ENCODE results near the gene KNDC1. TPM values are rescaled to one million over a fixed set of nuclear protein-coding genes. Genes with fewer than 3 reads are reported as not detected.

The KNDC1 gene
- total and polyA plus RNA-seq, 2 of the 4 experiments (the other 2 are of a cell fraction) = 0.18 to 1.1 TPM

DNA sequence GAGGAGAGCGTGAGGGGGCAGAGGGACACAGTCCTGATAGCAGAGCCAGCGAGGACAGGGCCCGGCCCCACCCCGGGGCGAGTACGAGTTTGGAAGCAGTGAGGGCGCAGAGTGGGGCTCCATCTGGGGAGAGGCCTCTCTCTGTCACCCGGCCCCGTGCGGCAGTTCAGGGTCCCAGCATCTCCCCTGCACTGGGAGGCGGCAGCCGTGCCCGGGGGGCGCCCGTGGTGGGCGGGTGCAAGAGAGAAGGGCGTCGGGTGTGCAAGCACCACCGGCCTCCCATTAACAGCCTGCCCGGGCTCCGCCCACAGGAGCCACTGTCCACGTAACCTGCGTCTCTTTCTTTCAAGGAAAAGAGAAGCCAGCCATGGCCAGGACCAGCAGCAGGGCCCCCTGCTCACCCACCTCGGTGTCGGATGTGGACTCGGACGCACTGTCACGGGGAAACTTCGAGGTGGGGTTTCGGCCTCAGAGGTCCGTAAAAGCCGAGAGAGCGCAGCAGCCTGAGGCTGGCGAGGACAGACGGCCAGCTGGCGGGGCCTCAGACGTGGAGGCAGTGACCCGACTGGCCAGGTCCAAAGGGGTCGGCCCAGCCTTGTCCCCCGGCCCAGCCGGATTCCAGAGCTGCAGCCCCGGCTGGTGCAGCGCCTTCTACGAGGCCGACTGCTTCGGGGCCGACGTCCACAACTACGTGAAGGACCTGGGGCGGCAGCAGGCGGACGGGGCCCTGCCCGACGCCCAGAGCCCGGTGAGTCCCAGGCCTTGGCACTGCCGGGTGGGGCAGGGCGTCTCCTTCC, 41.3 kb downstream of the KNDC1 start:
- Histone ChIP-seq H2AK5ac (ENCODE audit: low read depth, low read length) (no peak overlapping the region), H3K27ac (ENCODE audit: insufficient read depth, low read length) (no peak overlapping the region), H4K8ac (ENCODE audit: low read depth in 2 of 2, low read length in 2 of 2) (no peak overlapping the region), H3K14ac (replicated peaks; ENCODE audit: low read depth, low read length) (no peak overlapping the region), H4K5ac (ENCODE audit: low read depth, low read length) (no peak overlapping the region), H2BK120ac (ENCODE audit: low read depth, low read length) (no peak overlapping the region), H4K91ac (ENCODE audit: insufficient read depth, low read depth, low read length) (no peak overlapping the region), H3K18ac (ENCODE audit: low read depth, low read length) (no peak overlapping the region), H3K36me3 (ENCODE audit: control insufficient read depth, insufficient read depth, low read length) (no peaks in the 10 kb centered on the region), H3K23ac (ENCODE audit: low read depth, low read length) (no peak overlapping the region), H3K9ac (ENCODE audit: low read depth, low read length) (no peak overlapping the region), H2BK15ac (ENCODE audit: low read depth, low read length) (no peak overlapping the region), H3K56ac (ENCODE audit: extremely low read depth, insufficient read depth, low read length) (no peak overlapping the region), H3K4me2 (ENCODE audit: low read depth, low read length) (no peak overlapping the region), H4K20me1 (ENCODE audit: insufficient read depth, low read length) (no peaks in the 10 kb centered on the region), H2BK20ac (ENCODE audit: low read depth, low read length) (no peak overlapping the region), H2AK9ac (replicated peaks; ENCODE audit: low read depth, low read length, poor library complexity) (no peak overlapping the region), H3K79me1 (ENCODE audit: low read depth in 1 of 2, low read length in 2 of 2) (no peaks in the 10 kb centered on the region), H2BK5ac (ENCODE audit: low read depth, low read length, poor library complexity, severe bottlenecking) (no peak overlapping the region), H3K9me3 (ENCODE audit: control insufficient read depth, insufficient read depth, low read length) (no peaks in the 10 kb centered on the region), H3K4me1 (ENCODE audit: control insufficient read depth, insufficient read depth, low read length) (no peaks in the 10 kb centered on the region), H3K27me3 (ENCODE audit: control insufficient read depth, insufficient read depth, low read length) (no peaks in the 10 kb centered on the region), H3K9me1 (ENCODE audit: insufficient read depth, low read length) (no peaks in the 10 kb centered on the region), H2AFZ (replicated peaks; ENCODE audit: low read length, poor library complexity) (no peak overlapping the region), H3K4me3 (ENCODE audit: insufficient read depth, low read depth, low read length) (no peak overlapping the region), H3K4ac (ENCODE audit: low read depth, low read length) (no peak overlapping the region)
- WGBS, 2 experiments (ENCODE audit: extremely low coverage in 2 of 2, insufficient read length in 1 of 2) = 87% methylated on average over 42 of the region's 57 CpGs; no CpG with 5 or more reads in 1 of the 2 experiments
- TF ChIP-seq RFX5 (IDR thresholded peaks at IDR 0.05; ENCODE audit: low read depth, low read length) (no peak), BHLHE40 (IDR thresholded peaks at IDR 0.05; ENCODE audit: low read depth, low read length) (no peak), POLR2A (IDR thresholded peaks at IDR 0.05; ENCODE audit: low read depth, low read length) (no peak), MXI1 (IDR thresholded peaks at IDR 0.05; ENCODE audit: borderline replicate concordance, low read depth, low read length) (no peak), NFE2L2 (IDR thresholded peaks at IDR 0.05; ENCODE audit: low read depth, low read length) (no peak), RCOR1 (IDR thresholded peaks at IDR 0.05; ENCODE audit: insufficient replicate concordance, low read length) (no peak), MAFK (IDR thresholded peaks at IDR 0.05; ENCODE audit: low read depth, low read length) (no peak), SMC3 (IDR thresholded peaks at IDR 0.05; ENCODE audit: low read depth, low read length) (no peak), MAZ (IDR thresholded peaks at IDR 0.05; ENCODE audit: borderline replicate concordance, low read depth, low read length) (no peak), FOS (IDR thresholded peaks at IDR 0.05; ENCODE audit: low read depth, low read length) (no peak), RAD21 (IDR thresholded peaks at IDR 0.05; ENCODE audit: low read length) (no peak), CHD1 (IDR thresholded peaks at IDR 0.05; ENCODE audit: low read depth, low read length) (no peak)
- TF ChIP-seq, protein P1, sequence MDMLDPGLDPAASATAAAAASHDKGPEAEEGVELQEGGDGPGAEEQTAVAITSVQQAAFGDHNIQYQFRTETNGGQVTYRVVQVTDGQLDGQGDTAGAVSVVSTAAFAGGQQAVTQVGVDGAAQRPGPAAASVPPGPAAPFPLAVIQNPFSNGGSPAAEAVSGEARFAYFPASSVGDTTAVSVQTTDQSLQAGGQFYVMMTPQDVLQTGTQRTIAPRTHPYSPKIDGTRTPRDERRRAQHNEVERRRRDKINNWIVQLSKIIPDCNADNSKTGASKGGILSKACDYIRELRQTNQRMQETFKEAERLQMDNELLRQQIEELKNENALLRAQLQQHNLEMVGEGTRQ (IDR thresholded peaks at IDR 0.05; ENCODE audit: low read depth, low read length) = no peak
- TF ChIP-seq, protein P2, sequence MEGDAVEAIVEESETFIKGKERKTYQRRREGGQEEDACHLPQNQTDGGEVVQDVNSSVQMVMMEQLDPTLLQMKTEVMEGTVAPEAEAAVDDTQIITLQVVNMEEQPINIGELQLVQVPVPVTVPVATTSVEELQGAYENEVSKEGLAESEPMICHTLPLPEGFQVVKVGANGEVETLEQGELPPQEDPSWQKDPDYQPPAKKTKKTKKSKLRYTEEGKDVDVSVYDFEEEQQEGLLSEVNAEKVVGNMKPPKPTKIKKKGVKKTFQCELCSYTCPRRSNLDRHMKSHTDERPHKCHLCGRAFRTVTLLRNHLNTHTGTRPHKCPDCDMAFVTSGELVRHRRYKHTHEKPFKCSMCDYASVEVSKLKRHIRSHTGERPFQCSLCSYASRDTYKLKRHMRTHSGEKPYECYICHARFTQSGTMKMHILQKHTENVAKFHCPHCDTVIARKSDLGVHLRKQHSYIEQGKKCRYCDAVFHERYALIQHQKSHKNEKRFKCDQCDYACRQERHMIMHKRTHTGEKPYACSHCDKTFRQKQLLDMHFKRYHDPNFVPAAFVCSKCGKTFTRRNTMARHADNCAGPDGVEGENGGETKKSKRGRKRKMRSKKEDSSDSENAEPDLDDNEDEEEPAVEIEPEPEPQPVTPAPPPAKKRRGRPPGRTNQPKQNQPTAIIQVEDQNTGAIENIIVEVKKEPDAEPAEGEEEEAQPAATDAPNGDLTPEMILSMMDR (conservative IDR thresholded peaks at IDR 0.05; ENCODE audit: low read depth, low read length) = no peak
- TF ChIP-seq, protein P3, sequence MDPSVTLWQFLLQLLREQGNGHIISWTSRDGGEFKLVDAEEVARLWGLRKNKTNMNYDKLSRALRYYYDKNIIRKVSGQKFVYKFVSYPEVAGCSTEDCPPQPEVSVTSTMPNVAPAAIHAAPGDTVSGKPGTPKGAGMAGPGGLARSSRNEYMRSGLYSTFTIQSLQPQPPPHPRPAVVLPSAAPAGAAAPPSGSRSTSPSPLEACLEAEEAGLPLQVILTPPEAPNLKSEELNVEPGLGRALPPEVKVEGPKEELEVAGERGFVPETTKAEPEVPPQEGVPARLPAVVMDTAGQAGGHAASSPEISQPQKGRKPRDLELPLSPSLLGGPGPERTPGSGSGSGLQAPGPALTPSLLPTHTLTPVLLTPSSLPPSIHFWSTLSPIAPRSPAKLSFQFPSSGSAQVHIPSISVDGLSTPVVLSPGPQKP (IDR thresholded peaks at IDR 0.05; ENCODE audit: borderline replicate concordance, low read depth, low read length) = no peak
- ChIA-PET POLR2A (ENCODE audit: unreplicated experiment) (no interaction called here), CTCF (no interaction called here)
- intact Hi-C loops (cut with micrococcal nuclease) = no loop called here
- no peak for DNase-seq
- BruUV-seq (replicated peaks) = no TSS peak
- no peak for ATAC-seq (ENCODE audit: low read depth)
- in situ Hi-C loops (cut with MboI; ENCODE audit: low sequenced_read_pairs) = no loop called here
- dilution Hi-C loops (cut with HindIII; ENCODE audit: low sequenced_read_pairs, unreplicated experiment) = no loop called here
